HG02571 (cell line): ENCODE measurements around the gene XPR1.
"Not testable (repeated sequence)": the region's sequence is repeated elsewhere in the genome, so short reads cannot be mapped to it uniquely, and the experiment has no call there.

Experiments
- ATAC-seq: cut with Tn5 transposase; IDR thresholded peaks from one replicate; pipeline ENCODE4 v1.9.1; 2021; ENCODE audit warnings: mild to moderate bottlenecking, moderate library complexity; ENCODE audit not compliant: unreplicated experiment

The XPR1 gene

GRCh38 chr1:180642781-180643180 lies 11.0 kb downstream of the XPR1 start:
- no peak for ATAC-seq

- no peak for ATAC-seq
Observed at GRCh38 chr1:180643693-180644092, 11.9 kb downstream of the XPR1 start.

GRCh38 chr1:180644526-180645192 lies 12.8 kb downstream of the XPR1 start:
- ATAC-seq: no peak

GRCh38 chr1:180645261-180645660 lies 13.4 kb downstream of the XPR1 start:
- ATAC-seq: not testable (repeated sequence)

GRCh38 chr1:180646093-180646492 lies 14.3 kb downstream of the XPR1 start:
- no peak for ATAC-seq

- ATAC-seq: no peak
Observed at GRCh38 chr1:180646547-180646946, 14.7 kb downstream of the XPR1 start.

- no peak for ATAC-seq
Observed at GRCh38 chr1:180652792-180653191, 21.0 kb downstream of the XPR1 start.

GRCh38 chr1:180662709-180663108 lies 30.9 kb downstream of the XPR1 start:
- ATAC-seq: no peak

- no peak for ATAC-seq
Observed at GRCh38 chr1:180670681-180671080, 38.9 kb downstream of the XPR1 start.

GRCh38 chr1:180672105-180672504 lies 40.3 kb downstream of the XPR1 start:
- ATAC-seq: no peak

GRCh38 chr1:180672505-180672904 lies 40.7 kb downstream of the XPR1 start:
- no peak for ATAC-seq

GRCh38 chr1:180674603-180675530 lies 43.0 kb downstream of the XPR1 start:
- no peak for ATAC-seq

- ATAC-seq: no peak
Observed at GRCh38 chr1:180675586-180675985, 43.8 kb downstream of the XPR1 start.

GRCh38 chr1:180680558-180681144 lies 48.8 kb downstream of the XPR1 start:
- ATAC-seq: no peak

GRCh38 chr1:180683117-180683516 lies 51.3 kb downstream of the XPR1 start:
- not testable (repeated sequence) for ATAC-seq

GRCh38 chr1:180691322-180691913 lies 59.6 kb downstream of the XPR1 start:
- ATAC-seq: no peak

- no peak for ATAC-seq
Observed at GRCh38 chr1:180693564-180694244, 61.9 kb downstream of the XPR1 start.

GRCh38 chr1:180695282-180695681 lies 63.5 kb downstream of the XPR1 start:
- ATAC-seq: no peak

GRCh38 chr1:180696361-180696760 lies 64.5 kb downstream of the XPR1 start:
- ATAC-seq: no peak

GRCh38 chr1:180698580-180698979 lies 66.8 kb downstream of the XPR1 start:
- no peak for ATAC-seq

GRCh38 chr1:180702376-180702775 lies 70.6 kb downstream of the XPR1 start:
- not testable (repeated sequence) for ATAC-seq
